Activated CD8-positive, alpha-beta memory T cell treated with anti-CD3 and anti-CD28 coated beads, Interleukin-2, amount 10 ng/mL, durations not matched to agents 7 days and 5 days (primary cell): ENCODE data around the gene HSPB2. TPM values are rescaled to one million over a fixed set of nuclear protein-coding genes. Genes with fewer than 3 reads are reported as not detected.

Experiments
- ATAC-seq: fragments of 150-1000 bp; cut with Tn5 transposase; one replicate; pipeline ENCODE4 v1.10.0; 2021; ENCODE audit warnings: moderate library complexity
- CTCF ChIA-PET: fragments of 350-600 bp; sonication (Branson Sonifier 250); formaldehyde crosslinking; loops from one replicate; lab custom pipeline; 2021; ENCODE audit warnings: antibody characterized with exemption; lab: Charles Lee
- DNase-seq: peaks from one replicate; pipeline ENCODE4 v3.0.0-alpha.2; 2020
- H3K27ac Mint-ChIP-seq: one replicate; pipeline ENCODE4 v1.8.0; 2021; ENCODE audit warnings: mild to moderate bottlenecking, mixed read lengths
- H3K27me3 Mint-ChIP-seq: one replicate; pipeline ENCODE4 v1.8.0; 2021; ENCODE audit warnings: mixed read lengths
- H3K36me3 Mint-ChIP-seq: one replicate; pipeline ENCODE4 v1.8.0; 2021; ENCODE audit warnings: mild to moderate bottlenecking, mixed read lengths
- H3K4me1 Mint-ChIP-seq: one replicate; pipeline ENCODE4 v1.8.0; 2021; ENCODE audit warnings: mixed read lengths
- H3K4me3 Mint-ChIP-seq: one replicate; pipeline ENCODE4 v1.8.0; 2021; ENCODE audit warnings: mild to moderate bottlenecking, moderate library complexity, mixed read lengths
- H3K9me3 Mint-ChIP-seq: one replicate; pipeline ENCODE4 v1.8.0; 2022; ENCODE audit warnings: low read depth, mixed read lengths
- total RNA-seq, 2 experiments: library from RNA; stranded (reverse); gene quantifications; one replicate each; pipeline ENCODE4 v1.2.3, GENCODE V29; 2021

HSPB2 gene
- total RNA-seq, 2 experiments from 2014 or later: not detected

- H3K27me3 Mint-ChIP-seq: no peaks in the 10 kb centered on the region
- CTCF ChIA-PET: interaction anchor here (1.2 to 1.5 kb wide), 3 partner anchors 9 to 36 kb away, joined by 3 to 5 read pairs (median 4); no protein-coding TSS in a partner anchor
Measured at GRCh38 chr11:111946499-111946898, 34.0 kb downstream of the HSPB2 start.

GRCh38 chr11:111947143-111947542, 34.6 kb downstream of the HSPB2 start:
- peaks cover 14% of the 10 kb centered on the region for H3K36me3 Mint-ChIP-seq
- DNase-seq (no peak), ATAC-seq (no peak)
- peaks cover 32% of the 10 kb centered on the region for H3K4me1 Mint-ChIP-seq
- H3K27ac Mint-ChIP-seq: no peak overlapping the region
- no peaks in the 10 kb centered on the region for H3K9me3 Mint-ChIP-seq
- H3K27me3 Mint-ChIP-seq: no peaks in the 10 kb centered on the region
- CTCF ChIA-PET: interaction anchor here (0.6 kb wide), 1 partner anchor 16 kb away, joined by 3 read pairs; no protein-coding TSS in a partner anchor
- no peak overlapping the region for H3K4me3 Mint-ChIP-seq

More at GRCh38 chr11:111946499-111946898, 34.0 kb downstream of the HSPB2 start:
- no peak overlapping the region for H3K27ac Mint-ChIP-seq
- peaks cover 12% of the 10 kb centered on the region for H3K36me3 Mint-ChIP-seq
- ATAC-seq: no peak
- no peaks in the 10 kb centered on the region for H3K9me3 Mint-ChIP-seq
- H3K4me1 Mint-ChIP-seq: peaks cover 32% of the 10 kb centered on the region
- H3K4me3 Mint-ChIP-seq: no peak overlapping the region
- no peak for DNase-seq

GRCh38 chr11:111949519-111950426, 37.2 kb downstream of the HSPB2 start:
- CTCF ChIA-PET: interaction anchor here (0.6 to 1.6 kb wide), 4 partner anchors 18 to 163 kb away, joined by 3 to 8 read pairs (median 3); no protein-coding TSS in a partner anchor
- Mint-ChIP-seq H3K9me3 (no peaks in the 10 kb centered on the region), H3K36me3 (peaks cover 15% of the 10 kb centered on the region), H3K27ac (no peak overlapping the region), H3K4me3 (no peak overlapping the region), H3K27me3 (no peaks in the 10 kb centered on the region), H3K4me1 (peaks cover 23% of the 10 kb centered on the region)
- peak; percentile 25 for ATAC-seq
- no peak for DNase-seq

GRCh38 chr11:111951565-111951964, 39.0 kb downstream of the HSPB2 start:
- CTCF ChIA-PET: no interaction called here
- Mint-ChIP-seq H3K27me3 (no peaks in the 10 kb centered on the region), H3K4me1 (peaks cover 16% of the 10 kb centered on the region)

GRCh38 chr11:111954154-111954553, 41.6 kb downstream of the HSPB2 start:
- Mint-ChIP-seq H3K27ac (no peak overlapping the region), H3K27me3 (no peaks in the 10 kb centered on the region), H3K9me3 (no peaks in the 10 kb centered on the region), H3K36me3 (peaks cover 17% of the 10 kb centered on the region), H3K4me3 (no peak overlapping the region), H3K4me1 (peaks cover 10% of the 10 kb centered on the region)
- no peak for ATAC-seq
- CTCF ChIA-PET: interaction anchor here (1.0 kb wide), 1 partner anchor 39 kb away, joined by 3 read pairs; no protein-coding TSS in a partner anchor
- DNase-seq: no peak

More at GRCh38 chr11:111951565-111951964, 39.0 kb downstream of the HSPB2 start:
- DNase-seq (no peak), ATAC-seq (no peak)
- Mint-ChIP-seq H3K36me3 (peaks cover 17% of the 10 kb centered on the region), H3K9me3 (no peaks in the 10 kb centered on the region), H3K27ac (no peak overlapping the region), H3K4me3 (no peak overlapping the region)

- CTCF ChIA-PET: interaction anchor here (1.0 to 1.7 kb wide), 2 partner anchors 13 to 26 kb away, joined by 3 to 5 read pairs; no protein-coding TSS in a partner anchor
- Mint-ChIP-seq H3K36me3 (peaks cover 7% of the 10 kb centered on the region), H3K9me3 (no peaks in the 10 kb centered on the region), H3K27me3 (no peaks in the 10 kb centered on the region), H3K4me1 (no peaks in the 10 kb centered on the region), H3K27ac (no peak overlapping the region), H3K4me3 (no peak overlapping the region)
- DNase-seq (no peak), ATAC-seq (no peak)
Measured at GRCh38 chr11:111957663-111958444, 45.3 kb downstream of the HSPB2 start.

GRCh38 chr11:111960916-111961315, 48.4 kb downstream of the HSPB2 start:
- Mint-ChIP-seq H3K4me3 (no peak overlapping the region), H3K9me3 (no peaks in the 10 kb centered on the region), H3K27me3 (no peaks in the 10 kb centered on the region), H3K4me1 (peaks cover 2% of the 10 kb centered on the region), H3K36me3 (peaks cover 6% of the 10 kb centered on the region), H3K27ac (no peak overlapping the region)
- ATAC-seq (no peak), DNase-seq (no peak)
- CTCF ChIA-PET: interaction anchor here (1.0 to 1.2 kb wide), 2 partner anchors 9 to 21 kb away, joined by 3 to 4 read pairs; no protein-coding TSS in a partner anchor

- CTCF ChIA-PET: interaction anchor here (1.0 to 1.6 kb wide), 3 partner anchors 9 to 23 kb away, joined by 3 to 5 read pairs (median 4); no protein-coding TSS in a partner anchor
- Mint-ChIP-seq H3K27ac (no peak overlapping the region), H3K27me3 (no peaks in the 10 kb centered on the region)
Measured at GRCh38 chr11:111961389-111962300, 49.1 kb downstream of the HSPB2 start.

More at GRCh38 chr11:111961389-111962300, 49.1 kb downstream of the HSPB2 start:
- H3K4me3 Mint-ChIP-seq: no peak overlapping the region
- H3K9me3 Mint-ChIP-seq: no peaks in the 10 kb centered on the region
- peaks cover 2% of the 10 kb centered on the region for H3K4me1 Mint-ChIP-seq
- ATAC-seq (no peak), DNase-seq (no peak)
- H3K36me3 Mint-ChIP-seq: peaks cover 5% of the 10 kb centered on the region

Other genes starting within 250 kb of the HSPB2 start
- 10 to 100 TPM; 55.2 to 64.9 TPM for gene PPP2R1B, start 146.3 kb upstream of the HSPB2 start, total RNA-seq
- gene ALG9, start 41.2 kb upstream of the HSPB2 start, total RNA-seq: 10 to 100 TPM; 23.2 to 27.3 TPM
- gene FDXACB1, start 33.6 kb upstream of the HSPB2 start, total RNA-seq: 1 to 10 TPM; 4.7 to 7.1 TPM
- 10 to 100 TPM; 16.4 to 20.4 TPM for gene CFAP68, start 33.2 kb upstream of the HSPB2 start, total RNA-seq
- not detected for gene CRYAB, start 964 bp upstream of the HSPB2 start, total RNA-seq
- not detected for gene C11orf52, start 6.2 kb downstream of the HSPB2 start, total RNA-seq
- gene DIXDC1, start 24.6 kb downstream of the HSPB2 start, total RNA-seq: 10 to 100 TPM in 1 of 2 experiments, 1 to 10 TPM in 1; 9.0 to 10.3 TPM
- gene DLAT, start 112.7 kb downstream of the HSPB2 start, total RNA-seq: 10 to 100 TPM; 34.7 to 43.6 TPM
- under 1 TPM in 1 of 2 experiments, not detected in 1; 0.49 TPM for gene PIH1D2, start 161.3 kb downstream of the HSPB2 start, total RNA-seq
- 10 to 100 TPM; 20.6 to 22.5 TPM for gene NKAPD1, start 161.6 kb downstream of the HSPB2 start, total RNA-seq
- gene TIMM8B, start 174.0 kb downstream of the HSPB2 start, total RNA-seq: 10 to 100 TPM; 44.2 to 59.8 TPM
- 10 to 100 TPM; 71.8 to 93.5 TPM for gene SDHD, start 174.1 kb downstream of the HSPB2 start, total RNA-seq